GM21786 (cell line): Measurements from ENCODE around the gene TXNL4A.
"Not testable (repeated sequence)": the region's sequence is repeated elsewhere in the genome, so short reads cannot be mapped to it uniquely, and the experiment has no call there.

ENCODE experiments used
- ATAC-seq: cut with Tn5 transposase; IDR thresholded peaks from one replicate; pipeline ENCODE4 v1.9.1; 2021; ENCODE audit not compliant: unreplicated experiment

The TXNL4A gene

GRCh38 chr18:79988451-79989194, at the start of gene TXNL4A:
TSS of gene TXNL4A (minus strand) at chr18:79988563. CDS start at chr18:79988392, 171 bp downstream.
- ATAC-seq, result peak; percentile 94

GRCh38 chr18:80037300-80037699, 48.9 kb upstream of the TXNL4A start:
- no peak for ATAC-seq

- ATAC-seq, result no peak
These were observed 47.6 kb upstream of the TXNL4A start for GRCh38 chr18:80035997-80036396.

GRCh38 chr18:80034852-80035406, 46.6 kb upstream of the TXNL4A start:
- no peak for ATAC-seq

DNA sequence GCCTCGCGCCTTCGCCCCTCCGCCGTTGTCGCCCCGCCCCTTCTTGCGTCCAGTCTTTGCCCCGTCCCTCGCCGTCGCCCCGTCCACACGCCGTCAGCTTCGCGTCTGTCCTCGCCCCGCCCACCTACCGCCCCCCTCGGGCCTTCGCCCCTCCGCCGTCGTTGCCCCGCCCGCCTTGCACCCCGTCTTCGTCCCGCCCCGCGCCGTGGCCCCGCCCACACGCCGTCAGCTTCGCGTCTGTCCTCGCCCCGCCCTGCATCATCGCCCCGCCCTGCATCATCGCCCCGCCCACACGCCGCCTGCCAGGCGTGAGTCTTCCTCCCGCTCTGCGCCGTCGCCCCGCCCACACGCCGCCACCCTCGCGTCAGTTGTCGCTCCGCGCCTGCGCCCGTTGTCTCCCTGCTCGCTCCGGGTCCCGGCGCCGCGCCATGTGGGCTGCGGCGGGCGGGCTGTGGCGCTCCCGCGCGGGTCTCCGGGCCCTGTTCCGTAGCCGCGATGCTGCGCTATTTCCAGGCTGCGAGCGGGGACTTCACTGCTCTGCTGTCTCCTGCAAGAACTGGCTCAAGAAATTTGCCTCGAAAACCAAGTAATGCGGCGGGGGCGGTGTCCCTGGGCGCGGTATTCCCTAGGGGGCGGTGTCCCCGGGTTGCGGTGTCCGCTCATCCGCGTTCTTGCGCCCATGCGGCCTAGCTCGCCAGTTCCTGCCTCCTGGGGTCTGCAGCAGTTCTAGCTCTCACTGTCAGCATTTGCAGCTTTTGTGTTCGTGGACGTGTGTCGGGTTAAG, 45.9 kb upstream of the TXNL4A start, which contains the start of gene RBFA:
RBFA (plus strand) TSS at position 367 of the 784 bp plus-strand sequence; CDS start at position 429, 62 bp downstream.
- ATAC-seq, result peak; percentile 75

- peak; percentile 57 for ATAC-seq
These were observed 45.1 kb upstream of the TXNL4A start for GRCh38 chr18:80033181-80034067.

DNA sequence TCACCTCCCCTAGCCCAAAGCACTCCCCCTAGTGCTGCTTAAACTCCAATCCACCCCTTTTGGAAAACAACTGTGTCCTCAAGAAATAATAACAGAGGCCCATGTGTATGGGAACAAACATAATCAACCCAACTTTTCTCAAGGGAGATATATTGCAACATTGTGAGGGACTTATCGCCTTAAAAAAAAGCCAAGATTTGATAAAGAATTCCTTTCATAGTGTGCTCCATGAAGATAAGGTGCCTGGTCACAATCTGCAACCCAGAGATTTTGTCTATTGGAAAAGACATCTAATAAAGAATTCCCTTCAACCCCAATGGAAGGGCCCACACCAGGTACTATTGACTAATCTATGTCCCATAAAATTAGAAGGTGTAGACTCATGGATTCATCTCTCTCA, 41.3 kb upstream of the TXNL4A start:
- ATAC-seq, result no peak

DNA sequence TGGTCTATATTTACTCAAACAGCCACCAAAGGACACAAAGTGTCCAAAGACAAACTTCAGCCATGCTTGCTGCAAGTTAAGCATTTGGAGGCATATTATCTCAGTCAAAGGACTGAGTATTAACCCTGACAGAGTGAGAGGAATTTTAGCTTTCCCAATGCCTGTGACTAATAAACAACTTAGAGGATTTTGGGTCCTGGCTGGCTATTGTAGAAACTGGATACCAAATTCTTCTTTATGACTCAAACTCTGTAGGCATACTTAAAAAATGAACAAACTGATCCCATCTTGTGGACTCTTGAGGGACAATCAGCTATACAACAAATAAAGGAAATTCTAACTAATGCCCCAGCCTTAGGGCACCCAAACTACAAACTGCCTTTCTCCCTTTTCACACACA, 39.4 kb upstream of the TXNL4A start:
- ATAC-seq, result not testable (repeated sequence)

- no peak for ATAC-seq
These were observed 38.0 kb upstream of the TXNL4A start for GRCh38 chr18:80026363-80026762.

GRCh38 chr18:80023173-80023572, 34.8 kb upstream of the TXNL4A start:
- no peak for ATAC-seq

DNA sequence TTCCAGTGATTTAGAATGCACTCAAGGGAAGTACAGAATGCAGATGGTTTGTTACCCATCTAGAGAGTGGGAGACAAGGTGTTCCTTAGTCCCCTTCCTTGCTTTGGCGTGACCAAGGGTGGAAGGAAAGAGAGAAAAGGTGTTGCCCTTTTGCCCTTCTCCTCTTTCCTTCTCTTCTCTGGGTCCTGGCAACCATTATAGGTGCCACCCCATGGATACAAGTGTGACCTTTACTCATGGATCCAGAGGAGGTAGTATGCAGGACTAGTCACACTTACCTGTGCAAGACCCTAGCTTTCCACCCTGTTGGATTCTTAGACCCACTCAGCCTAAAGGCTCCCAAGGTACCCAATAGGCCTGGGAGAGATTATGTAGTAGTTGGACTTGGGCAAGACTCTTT, 34.2 kb upstream of the TXNL4A start:
- no peak for ATAC-seq

DNA sequence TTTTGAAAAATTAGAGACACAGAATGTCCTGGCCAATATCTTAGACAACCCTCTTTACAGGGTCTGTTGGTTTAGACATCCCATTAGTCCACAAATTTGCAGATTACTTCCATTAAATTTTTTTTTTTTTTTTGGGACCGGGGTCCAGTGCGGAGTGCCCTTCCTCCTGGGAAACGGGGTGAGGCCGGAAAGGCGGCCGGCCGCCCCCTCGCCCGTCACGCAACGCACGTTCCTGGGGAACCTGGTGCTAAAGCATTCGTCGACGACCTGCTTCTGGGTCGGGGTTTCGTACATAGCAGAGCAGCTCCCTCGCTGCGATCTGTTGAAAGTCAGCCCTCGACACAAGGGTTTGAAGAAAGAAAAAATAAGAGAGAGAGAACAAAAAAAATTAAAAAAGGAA, 24.4 kb upstream of the TXNL4A start:
- no peak for ATAC-seq

DNA sequence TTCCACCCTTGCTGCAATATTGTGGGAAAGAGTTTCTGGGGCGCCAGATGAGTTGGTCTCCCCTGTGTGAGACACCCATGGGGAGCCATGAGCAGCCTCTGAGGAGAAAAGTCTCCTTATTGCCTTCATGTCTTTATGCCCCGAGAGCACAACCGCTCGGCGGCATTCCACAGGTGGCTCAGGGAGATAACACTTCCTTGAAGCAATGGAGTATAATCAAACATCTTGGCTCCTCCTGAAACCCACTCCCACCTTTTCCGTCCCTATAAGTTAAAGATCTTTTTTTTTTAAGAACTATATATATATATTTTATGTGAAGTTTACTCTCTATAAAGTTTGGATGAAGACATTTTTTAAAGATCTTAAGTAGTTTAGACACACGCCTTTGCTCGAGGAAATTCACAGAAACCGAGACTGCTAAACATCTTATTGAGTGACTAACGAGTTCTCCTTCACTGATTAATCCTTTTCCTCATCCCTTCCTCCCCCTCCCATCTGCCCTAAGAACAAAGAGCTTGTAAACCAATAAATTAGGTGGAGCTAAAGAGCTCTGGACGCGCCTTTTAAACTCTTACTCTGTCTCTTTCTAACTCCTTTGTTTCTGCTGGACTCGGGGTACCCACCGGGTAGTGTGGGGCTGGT, 23.3 kb upstream of the TXNL4A start:
- not testable (repeated sequence) for ATAC-seq

DNA sequence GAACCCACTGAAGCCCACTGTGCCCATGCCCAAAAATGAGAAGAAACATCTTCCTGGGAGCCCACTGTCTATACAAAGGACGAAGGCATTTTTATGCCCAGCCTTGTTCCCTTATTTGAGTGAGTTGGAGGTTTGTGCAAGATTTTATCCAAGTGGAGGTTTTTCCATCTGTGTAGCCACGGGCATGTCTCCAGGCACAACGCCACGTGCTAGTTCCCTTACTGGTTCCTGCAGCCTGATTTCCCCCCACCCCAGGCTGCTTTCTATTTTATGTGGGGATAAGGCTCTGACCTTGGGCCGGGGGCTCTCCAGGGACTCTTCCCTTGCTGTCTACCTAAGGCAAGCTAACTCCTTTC, 22.2 kb upstream of the TXNL4A start:
- ATAC-seq, result no peak

DNA sequence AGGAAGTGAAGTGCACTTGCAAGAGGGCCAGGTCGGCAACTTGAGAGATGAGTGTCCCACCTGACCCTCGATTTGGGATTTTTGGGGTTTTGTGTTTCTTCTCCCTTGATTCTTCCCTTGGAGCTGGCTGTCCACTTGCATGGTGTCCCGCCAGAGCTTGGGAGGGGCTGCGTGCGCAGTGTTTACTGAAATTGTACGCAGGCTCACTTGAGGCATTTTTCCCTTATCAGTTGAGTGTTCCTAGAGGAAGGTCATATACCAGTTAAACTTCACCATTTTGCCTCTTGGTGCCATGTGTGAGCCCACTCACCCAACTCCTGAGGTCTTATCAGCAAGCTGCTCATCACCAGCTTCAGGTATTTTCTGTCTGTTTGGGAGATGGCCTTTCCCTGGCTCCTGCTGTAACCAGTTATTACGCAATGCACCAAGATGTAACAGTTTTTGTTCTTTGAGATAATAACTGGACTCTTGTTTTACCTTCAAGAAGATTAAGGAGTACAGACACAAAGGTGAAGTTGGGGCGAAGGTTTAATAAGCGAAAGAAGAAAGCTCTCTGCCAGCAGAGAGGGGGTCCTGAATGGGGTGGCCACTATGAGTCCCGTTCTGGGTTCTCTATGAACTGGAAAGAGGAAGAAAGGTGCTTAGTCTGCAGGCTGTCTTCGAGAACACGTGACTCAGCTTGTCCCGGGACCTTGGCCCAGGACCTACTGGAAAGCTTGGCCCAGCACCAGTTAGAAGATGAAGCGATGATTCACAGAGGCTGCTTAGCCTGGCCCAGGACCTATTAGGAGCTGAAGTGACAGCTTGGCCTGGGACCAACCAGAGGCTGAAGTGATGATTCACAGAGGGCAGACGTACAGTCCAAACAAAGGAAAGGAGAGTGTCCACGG, 21.5 kb upstream of the TXNL4A start:
- no peak for ATAC-seq

DNA sequence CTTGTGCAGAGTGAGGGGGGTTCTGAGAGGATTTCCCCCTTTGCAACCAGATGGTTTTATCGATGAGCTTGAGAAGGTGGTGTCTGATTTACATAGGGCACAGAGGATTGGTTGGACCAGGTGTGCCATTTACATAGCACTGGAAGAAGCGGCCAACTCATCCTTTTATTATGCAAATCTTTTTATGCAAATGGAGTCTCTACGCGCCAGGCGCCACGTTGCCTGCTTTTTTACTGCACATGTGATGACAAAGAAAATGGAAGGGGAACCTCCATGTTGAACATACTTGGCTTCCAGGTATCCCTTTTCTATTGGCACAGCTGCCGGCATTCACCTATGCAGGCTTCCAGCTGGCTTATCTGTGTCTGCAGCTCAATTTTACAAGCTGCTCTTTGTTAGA, 18.4 kb upstream of the TXNL4A start:
- ATAC-seq, result no peak

DNA sequence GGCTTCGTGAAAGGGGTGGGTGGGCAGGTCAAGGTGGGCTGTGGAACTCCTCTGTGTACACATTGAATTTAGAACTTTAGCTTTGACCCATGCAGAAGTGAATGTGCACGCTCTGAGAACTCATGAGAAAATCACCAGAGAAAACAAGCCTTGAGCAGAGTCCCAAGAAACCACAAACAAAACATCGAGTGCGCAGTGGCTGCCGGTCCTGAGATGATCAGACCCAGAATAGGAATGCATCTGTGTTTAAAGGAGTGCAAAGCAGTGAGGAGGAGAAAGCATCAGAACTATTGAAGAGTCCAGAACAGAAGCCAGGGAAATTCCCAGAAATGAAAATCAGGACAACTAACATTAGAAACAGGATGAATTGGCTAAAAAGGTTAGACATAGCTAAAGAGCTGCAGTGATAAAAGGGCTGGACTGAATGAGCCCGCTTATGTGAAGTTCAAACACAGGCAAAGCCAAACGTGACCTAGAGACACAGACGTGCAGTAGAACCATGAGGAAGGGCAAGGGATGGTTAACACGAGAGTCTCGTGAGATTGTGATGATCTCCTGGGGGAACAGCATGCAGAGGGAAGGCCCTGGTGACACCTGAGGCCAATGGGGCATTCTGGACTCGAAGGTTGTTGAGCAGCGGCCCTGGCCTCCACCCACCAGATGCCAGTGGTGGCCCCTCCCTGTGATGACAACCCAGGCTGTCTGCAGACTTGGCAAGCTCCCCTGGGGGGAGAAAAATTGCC, 16.4 kb upstream of the TXNL4A start:
- no peak for ATAC-seq

DNA sequence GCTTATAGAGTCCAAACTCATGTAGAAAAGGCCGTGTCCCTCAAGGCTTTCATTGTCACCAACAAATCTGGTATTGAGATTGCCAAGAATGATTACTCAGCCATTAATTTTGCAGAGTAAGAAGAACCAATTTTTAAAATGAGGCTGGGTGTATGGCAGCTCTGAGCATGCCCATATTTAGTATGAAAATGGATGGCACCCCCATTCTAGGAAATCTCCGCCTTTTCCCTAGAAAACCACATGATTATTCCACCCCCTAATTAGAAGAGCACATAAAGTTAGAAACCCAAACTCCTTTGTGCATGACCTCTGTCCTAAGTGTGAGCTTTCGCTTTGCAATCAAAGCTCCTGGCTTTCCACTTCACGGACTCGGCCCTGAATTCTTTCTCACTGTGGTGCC, 14.1 kb upstream of the TXNL4A start:
- no peak for ATAC-seq

GRCh38 chr18:80000877-80001276, 12.5 kb upstream of the TXNL4A start:
- no peak for ATAC-seq
